Measurements from ENCODE around the gene RAD21L1.
"Not testable (repeated sequence)": the region's sequence is repeated elsewhere in the genome, so short reads cannot be mapped to it uniquely, and the experiment has no call there.

Gene RAD21L1

GRCh38 chr20:1247689-1248088, 21.8 kb downstream of the RAD21L1 start:
- no peak for FAIRE-seq
- TF ChIP-seq, protein P1, sequence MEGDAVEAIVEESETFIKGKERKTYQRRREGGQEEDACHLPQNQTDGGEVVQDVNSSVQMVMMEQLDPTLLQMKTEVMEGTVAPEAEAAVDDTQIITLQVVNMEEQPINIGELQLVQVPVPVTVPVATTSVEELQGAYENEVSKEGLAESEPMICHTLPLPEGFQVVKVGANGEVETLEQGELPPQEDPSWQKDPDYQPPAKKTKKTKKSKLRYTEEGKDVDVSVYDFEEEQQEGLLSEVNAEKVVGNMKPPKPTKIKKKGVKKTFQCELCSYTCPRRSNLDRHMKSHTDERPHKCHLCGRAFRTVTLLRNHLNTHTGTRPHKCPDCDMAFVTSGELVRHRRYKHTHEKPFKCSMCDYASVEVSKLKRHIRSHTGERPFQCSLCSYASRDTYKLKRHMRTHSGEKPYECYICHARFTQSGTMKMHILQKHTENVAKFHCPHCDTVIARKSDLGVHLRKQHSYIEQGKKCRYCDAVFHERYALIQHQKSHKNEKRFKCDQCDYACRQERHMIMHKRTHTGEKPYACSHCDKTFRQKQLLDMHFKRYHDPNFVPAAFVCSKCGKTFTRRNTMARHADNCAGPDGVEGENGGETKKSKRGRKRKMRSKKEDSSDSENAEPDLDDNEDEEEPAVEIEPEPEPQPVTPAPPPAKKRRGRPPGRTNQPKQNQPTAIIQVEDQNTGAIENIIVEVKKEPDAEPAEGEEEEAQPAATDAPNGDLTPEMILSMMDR (IDR thresholded peaks at IDR 0.05; ENCODE audit: insufficient read depth, missing control alignments), result no peak

GRCh38 chr20:1250282-1250681, 24.4 kb downstream of the RAD21L1 start:
- FAIRE-seq; DNase-seq (ENCODE audit: insufficient read length, low spot score): not testable (repeated sequence)

More at GRCh38 chr20:1247689-1248088, 21.8 kb downstream of the RAD21L1 start:
- DNase-seq (ENCODE audit: insufficient read length, low spot score), result no peak

GRCh38 chr20:1252416-1252815, 26.6 kb downstream of the RAD21L1 start:
- DNase-seq (ENCODE audit: insufficient read length, low spot score) (no peak), FAIRE-seq (no peak)
- TF ChIP-seq, protein P1 (IDR thresholded peaks at IDR 0.05; ENCODE audit: insufficient read depth, missing control alignments), result no peak

GRCh38 chr20:1254254-1254653, 28.4 kb downstream of the RAD21L1 start:
- no peak for FAIRE-seq
- DNase-seq (ENCODE audit: insufficient read length, low spot score), result no peak
- TF ChIP-seq, protein P1 (IDR thresholded peaks at IDR 0.05; ENCODE audit: insufficient read depth, missing control alignments), result no peak

GRCh38 chr20:1255675-1256074, 29.8 kb downstream of the RAD21L1 start:
- FAIRE-seq (no peak), DNase-seq (ENCODE audit: insufficient read length, low spot score) (no peak)
- TF ChIP-seq, protein P1 (IDR thresholded peaks at IDR 0.05; ENCODE audit: insufficient read depth, missing control alignments), result no peak

DNA sequence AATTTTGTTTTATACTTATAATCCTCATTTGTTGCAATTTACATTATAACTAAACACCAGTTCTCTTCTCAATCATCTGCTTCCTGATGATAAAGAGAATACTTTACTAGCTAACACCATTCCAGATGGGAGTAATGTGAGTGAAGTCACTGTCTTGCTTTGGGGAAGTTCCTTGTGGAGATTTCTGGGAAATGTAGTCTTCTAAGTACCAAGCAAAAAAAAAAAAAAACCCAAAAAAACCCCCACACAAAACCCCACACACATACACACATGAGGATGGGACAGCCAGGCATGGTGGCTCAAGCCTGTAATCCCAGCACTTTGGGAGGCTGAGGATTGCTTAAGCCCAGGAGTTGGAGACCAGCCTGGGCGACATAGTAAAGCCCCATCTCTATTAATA, 38.0 kb downstream of the RAD21L1 start:
- FAIRE-seq, result no peak
- no peak for DNase-seq (ENCODE audit: insufficient read length, low spot score)
- TF ChIP-seq, protein P1 (IDR thresholded peaks at IDR 0.05; ENCODE audit: insufficient read depth, missing control alignments), result no peak

DNA sequence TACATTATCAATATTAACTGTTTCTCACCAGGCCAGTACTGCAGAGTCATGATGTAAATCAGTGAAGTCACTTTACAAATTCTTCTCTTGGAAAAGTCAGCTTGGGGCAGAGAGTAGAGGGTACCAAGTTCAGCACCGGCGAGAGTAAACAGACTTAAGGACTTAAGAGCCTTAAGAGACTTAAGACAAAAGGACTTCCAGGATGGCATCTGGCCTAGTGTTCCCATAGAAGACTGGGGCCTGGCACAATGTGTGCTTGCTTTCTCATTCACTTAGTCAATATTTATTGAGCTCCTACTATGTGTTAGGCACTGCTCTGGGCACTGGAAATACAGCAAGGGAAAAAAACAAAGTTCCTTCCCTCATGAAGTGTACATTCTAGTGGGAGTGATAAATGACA, 38.9 kb downstream of the RAD21L1 start:
- TF ChIP-seq, protein P1 (IDR thresholded peaks at IDR 0.05; ENCODE audit: insufficient read depth, missing control alignments), result no peak
- no peak for DNase-seq (ENCODE audit: insufficient read length, low spot score)
- FAIRE-seq, result no peak

Data from D721Med (cell line).